Central memory CD8-positive, alpha-beta T cell (primary cell): ENCODE results near the gene RAD1.

Source experiments
- ATAC-seq: fragments of 150-1000 bp; cut with Tn5 transposase; replicated peaks from 2 replicates; pipeline ENCODE4 v1.10.0; 2022; ENCODE audit warnings: mild to moderate bottlenecking, moderate FRiP score, moderate number of reproducible peaks; ENCODE audit not compliant: poor library complexity, severe bottlenecking; ENCODE audit errors: extremely low read depth
- DNase-seq, 2 donors: peaks; one replicate each; pipeline ENCODE4 v3.0.0; 2021; ENCODE audit warnings: low spot score in 2 of 2
- H3K27ac Mint-ChIP-seq: one replicate; pipeline ENCODE4 v1.8.0; 2022; ENCODE audit warnings: low read depth, mild to moderate bottlenecking, moderate library complexity, mixed read lengths
- H3K27me3 Mint-ChIP-seq: one replicate; pipeline ENCODE4 v1.8.0; 2022; ENCODE audit warnings: mixed read lengths
- H3K36me3 Mint-ChIP-seq: one replicate; pipeline ENCODE4 v1.8.0; 2022; ENCODE audit warnings: mild to moderate bottlenecking, moderate library complexity, mixed read lengths; ENCODE audit not compliant: insufficient read depth
- H3K4me1 Mint-ChIP-seq: one replicate; pipeline ENCODE4 v1.8.0; 2022; ENCODE audit warnings: mixed read lengths
- H3K4me3 Mint-ChIP-seq: one replicate; pipeline ENCODE4 v1.8.0; 2022; ENCODE audit warnings: mild to moderate bottlenecking, moderate library complexity, mixed read lengths
- H3K9me3 Mint-ChIP-seq: one replicate; pipeline ENCODE4 v1.8.0; 2022; ENCODE audit warnings: mixed read lengths

The RAD1 gene

GRCh38 chr5:34905564-34905963 lies 9.7 kb downstream of the RAD1 start:
- Mint-ChIP-seq H3K4me3 (no peak overlapping the region), H3K9me3 (no peaks in the 10 kb centered on the region), H3K36me3 (peaks cover 10% of the 10 kb centered on the region), H3K4me1 (no peaks in the 10 kb centered on the region), H3K27me3 (no peaks in the 10 kb centered on the region), H3K27ac (no peak overlapping the region)
- ATAC-seq (no peak), DNase-seq (no peak)

GRCh38 chr5:34903260-34903659 lies 12.0 kb downstream of the RAD1 start:
- peaks cover 1% of the 10 kb centered on the region for H3K36me3 Mint-ChIP-seq
- no peaks in the 10 kb centered on the region for H3K27me3 Mint-ChIP-seq
- H3K4me1 Mint-ChIP-seq: no peaks in the 10 kb centered on the region
- no peaks in the 10 kb centered on the region for H3K9me3 Mint-ChIP-seq
- ATAC-seq: no peak
- H3K4me3 Mint-ChIP-seq: no peak overlapping the region
- H3K27ac Mint-ChIP-seq: no peak overlapping the region
- no peak for DNase-seq

GRCh38 chr5:34900652-34901051 lies 14.7 kb downstream of the RAD1 start:
- DNase-seq: no peak
- no peak for ATAC-seq
- Mint-ChIP-seq H3K27me3 (no peaks in the 10 kb centered on the region), H3K36me3 (no peaks in the 10 kb centered on the region), H3K27ac (no peak overlapping the region), H3K4me3 (no peak overlapping the region), H3K4me1 (no peaks in the 10 kb centered on the region), H3K9me3 (no peaks in the 10 kb centered on the region)

- Mint-ChIP-seq H3K27me3 (no peaks in the 10 kb centered on the region), H3K27ac (no peak overlapping the region), H3K4me1 (no peaks in the 10 kb centered on the region), H3K4me3 (no peak overlapping the region), H3K36me3 (no peaks in the 10 kb centered on the region), H3K9me3 (no peaks in the 10 kb centered on the region)
- ATAC-seq: no peak
- no peak for DNase-seq
Observed at GRCh38 chr5:34899066-34899465, 16.2 kb downstream of the RAD1 start.

GRCh38 chr5:34898258-34898895 lies 16.9 kb downstream of the RAD1 start:
- H3K27ac Mint-ChIP-seq: no peak overlapping the region
- no peaks in the 10 kb centered on the region for H3K27me3 Mint-ChIP-seq
- H3K4me3 Mint-ChIP-seq: no peak overlapping the region
- H3K4me1 Mint-ChIP-seq: no peaks in the 10 kb centered on the region
- H3K9me3 Mint-ChIP-seq: no peaks in the 10 kb centered on the region
- no peaks in the 10 kb centered on the region for H3K36me3 Mint-ChIP-seq
- ATAC-seq (no peak), DNase-seq (peak; percentile 17 to 19)

GRCh38 chr5:34897646-34898045 lies 17.7 kb downstream of the RAD1 start:
- no peak overlapping the region for H3K4me3 Mint-ChIP-seq
- ATAC-seq: no peak
- no peaks in the 10 kb centered on the region for H3K4me1 Mint-ChIP-seq
- DNase-seq: no peak
- H3K9me3 Mint-ChIP-seq: no peaks in the 10 kb centered on the region
- H3K27ac Mint-ChIP-seq: no peak overlapping the region
- no peaks in the 10 kb centered on the region for H3K27me3 Mint-ChIP-seq
- no peaks in the 10 kb centered on the region for H3K36me3 Mint-ChIP-seq

- no peak overlapping the region for H3K27ac Mint-ChIP-seq
- DNase-seq: no peak
Observed at GRCh38 chr5:34895641-34896419, 19.5 kb downstream of the RAD1 start.

GRCh38 chr5:34894716-34895115 lies 20.6 kb downstream of the RAD1 start:
- Mint-ChIP-seq H3K4me1 (no peaks in the 10 kb centered on the region), H3K27me3 (no peaks in the 10 kb centered on the region), H3K27ac (no peak overlapping the region), H3K36me3 (no peaks in the 10 kb centered on the region), H3K4me3 (no peak overlapping the region), H3K9me3 (no peaks in the 10 kb centered on the region)
- no peak for DNase-seq
- no peak for ATAC-seq

More at GRCh38 chr5:34895641-34896419, 19.5 kb downstream of the RAD1 start:
- H3K9me3 Mint-ChIP-seq: no peaks in the 10 kb centered on the region
- no peaks in the 10 kb centered on the region for H3K36me3 Mint-ChIP-seq
- no peak for ATAC-seq
- no peaks in the 10 kb centered on the region for H3K27me3 Mint-ChIP-seq
- no peak overlapping the region for H3K4me3 Mint-ChIP-seq
- H3K4me1 Mint-ChIP-seq: no peaks in the 10 kb centered on the region

- H3K27me3 Mint-ChIP-seq: peaks cover 2% of the 10 kb centered on the region
- H3K27ac Mint-ChIP-seq: no peak overlapping the region
- no peaks in the 10 kb centered on the region for H3K36me3 Mint-ChIP-seq
- no peak overlapping the region for H3K4me3 Mint-ChIP-seq
- H3K4me1 Mint-ChIP-seq: no peaks in the 10 kb centered on the region
- ATAC-seq (no peak), DNase-seq (no peak)
- no peaks in the 10 kb centered on the region for H3K9me3 Mint-ChIP-seq
Observed at GRCh38 chr5:34892414-34892813, 22.9 kb downstream of the RAD1 start.

- Mint-ChIP-seq H3K4me3 (no peak overlapping the region), H3K27ac (no peak overlapping the region), H3K4me1 (no peaks in the 10 kb centered on the region), H3K27me3 (peaks cover 6% of the 10 kb centered on the region), H3K36me3 (no peaks in the 10 kb centered on the region), H3K9me3 (no peaks in the 10 kb centered on the region)
- ATAC-seq (no peak), DNase-seq (no peak)
Observed at GRCh38 chr5:34891981-34892380, 23.3 kb downstream of the RAD1 start.

GRCh38 chr5:34889394-34889793 lies 25.9 kb downstream of the RAD1 start:
- no peaks in the 10 kb centered on the region for H3K9me3 Mint-ChIP-seq
- H3K4me3 Mint-ChIP-seq: no peak overlapping the region
- DNase-seq (no peak), ATAC-seq (no peak)
- no peak overlapping the region for H3K27ac Mint-ChIP-seq
- H3K27me3 Mint-ChIP-seq: peaks cover 27% of the 10 kb centered on the region
- no peaks in the 10 kb centered on the region for H3K4me1 Mint-ChIP-seq
- H3K36me3 Mint-ChIP-seq: no peaks in the 10 kb centered on the region

GRCh38 chr5:34886392-34887119 lies 28.7 kb downstream of the RAD1 start:
- Mint-ChIP-seq H3K4me1 (no peaks in the 10 kb centered on the region), H3K27me3 (peaks cover 54% of the 10 kb centered on the region), H3K4me3 (no peak overlapping the region), H3K36me3 (no peaks in the 10 kb centered on the region), H3K9me3 (no peaks in the 10 kb centered on the region), H3K27ac (no peak overlapping the region)
- ATAC-seq: no peak
- DNase-seq: no peak

GRCh38 chr5:34881246-34881645 lies 34.1 kb downstream of the RAD1 start:
- Mint-ChIP-seq H3K36me3 (no peaks in the 10 kb centered on the region), H3K9me3 (no peaks in the 10 kb centered on the region), H3K4me3 (no peak overlapping the region), H3K27ac (no peak overlapping the region), H3K4me1 (no peaks in the 10 kb centered on the region), H3K27me3 (peaks cover 55% of the 10 kb centered on the region)
- no peak for ATAC-seq
- DNase-seq: no peak
